NCI-H345 (cell line): ENCODE data around the gene WBP1.
"Not testable (repeated sequence)": the region's sequence is repeated elsewhere in the genome, so short reads cannot be mapped to it uniquely, and the experiment has no call there.

Experiments used
- DNase-seq: peaks from one replicate; lab custom pipeline; 2025; lab: John Stamatoyannopoulos, UW

The WBP1 gene

DNA sequence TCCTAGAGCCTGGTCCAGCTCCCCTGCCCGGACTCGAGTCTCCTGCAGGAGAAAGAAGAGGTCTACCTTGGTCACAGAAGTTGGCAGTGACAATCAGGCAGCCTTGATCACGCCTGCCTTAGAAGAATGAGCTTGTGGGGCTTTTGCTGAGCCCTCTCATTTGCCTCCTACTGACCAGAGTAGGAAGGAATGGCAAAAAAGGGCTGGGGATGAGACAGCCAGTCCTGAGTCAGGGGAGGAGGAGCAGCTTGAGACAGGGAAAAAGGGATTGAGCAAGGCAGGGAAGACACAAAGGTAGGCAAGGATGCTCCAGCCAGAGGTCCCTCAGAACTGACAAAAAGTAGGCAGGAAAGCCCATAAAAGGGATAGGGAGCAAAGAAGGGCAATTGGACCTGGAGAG, 30.7 kb upstream of the WBP1 start:
- no peak for DNase-seq

DNA sequence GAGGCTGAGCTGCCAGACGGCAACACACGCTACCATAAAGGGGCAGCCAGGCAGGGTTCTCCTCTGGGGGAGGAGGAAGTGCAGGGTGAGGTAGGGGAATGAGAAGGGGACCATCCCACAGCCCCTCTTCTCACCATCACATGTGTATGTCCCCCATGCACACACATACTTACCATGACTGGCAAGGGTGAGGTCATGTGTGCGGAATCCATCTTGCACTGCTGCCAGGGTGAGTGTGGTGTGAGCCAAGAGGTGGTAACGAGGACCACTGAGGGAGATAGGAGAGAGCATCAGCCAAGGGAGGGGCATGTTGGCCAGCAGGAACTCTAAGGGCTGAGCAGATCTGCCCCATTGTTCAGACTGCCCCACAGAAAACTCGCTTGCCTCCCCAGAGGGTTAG, 29.6 kb upstream of the WBP1 start:
- DNase-seq = no peak

DNA sequence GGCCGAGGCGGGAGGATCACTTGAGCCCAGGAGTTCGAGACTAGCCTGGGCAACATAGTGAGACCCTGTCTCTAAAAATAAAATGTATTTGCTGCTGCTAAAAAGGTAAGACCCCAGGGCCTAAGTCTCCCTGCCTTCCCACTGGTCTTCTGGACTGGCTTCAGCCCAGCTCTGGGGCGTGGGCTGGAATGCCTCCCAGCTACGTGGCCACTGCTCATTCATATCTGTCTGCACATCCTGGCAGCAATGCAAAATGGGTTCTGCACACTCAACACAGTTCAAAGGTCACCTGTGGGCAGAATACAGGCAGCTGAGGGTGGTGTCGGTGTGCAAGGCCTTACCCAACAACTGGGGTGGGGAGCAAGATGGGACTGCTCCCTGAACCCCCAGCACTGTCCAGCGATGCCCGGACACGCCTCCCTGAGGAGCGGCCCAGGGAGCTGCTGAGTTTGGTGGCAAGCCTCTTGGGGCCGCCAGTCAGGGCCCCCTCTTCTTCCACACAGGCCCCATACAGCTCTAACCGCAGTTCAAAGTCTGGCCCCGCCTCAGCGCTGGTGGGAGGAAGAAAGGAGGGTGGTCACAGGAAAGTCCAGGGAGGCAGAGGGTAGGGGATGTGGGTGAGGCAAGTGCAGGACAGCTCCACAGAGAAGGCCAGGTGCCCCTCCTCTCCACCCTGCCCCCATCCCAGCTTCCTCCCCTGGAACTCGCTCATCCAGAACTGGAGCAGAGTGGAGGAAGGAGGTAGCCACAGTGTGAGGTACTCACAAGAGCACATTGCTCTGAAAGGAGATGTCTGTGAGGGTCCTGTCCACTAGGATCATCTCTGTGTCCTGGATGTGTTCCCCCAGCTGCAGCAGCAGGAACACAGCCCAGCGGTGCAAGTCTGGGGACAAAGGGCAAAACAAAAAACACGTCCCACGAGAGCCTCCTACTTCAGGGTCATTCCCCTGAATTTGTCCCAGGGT, 28.5 kb upstream of the WBP1 start:
- no peak for DNase-seq

DNA sequence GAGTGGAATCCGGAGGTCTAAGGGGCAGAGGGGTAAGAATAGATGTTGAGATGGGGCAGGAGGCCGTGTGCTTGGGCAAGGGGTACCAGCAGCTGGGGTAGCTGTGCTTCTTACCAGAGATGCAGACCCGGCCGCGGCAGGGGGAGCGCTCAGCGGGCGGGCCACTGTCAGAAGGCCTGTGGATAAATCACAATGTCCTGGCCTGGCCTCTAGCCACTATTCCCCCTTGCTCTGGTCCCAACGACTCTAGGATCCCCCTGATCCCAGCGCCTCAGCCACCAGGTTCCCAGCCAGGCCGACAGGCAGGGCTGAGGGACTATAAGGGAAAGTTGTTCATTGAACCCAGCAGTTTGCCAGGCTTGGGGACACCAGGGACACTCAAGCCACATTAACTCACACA, 27.7 kb upstream of the WBP1 start:
- DNase-seq = no peak

DNA sequence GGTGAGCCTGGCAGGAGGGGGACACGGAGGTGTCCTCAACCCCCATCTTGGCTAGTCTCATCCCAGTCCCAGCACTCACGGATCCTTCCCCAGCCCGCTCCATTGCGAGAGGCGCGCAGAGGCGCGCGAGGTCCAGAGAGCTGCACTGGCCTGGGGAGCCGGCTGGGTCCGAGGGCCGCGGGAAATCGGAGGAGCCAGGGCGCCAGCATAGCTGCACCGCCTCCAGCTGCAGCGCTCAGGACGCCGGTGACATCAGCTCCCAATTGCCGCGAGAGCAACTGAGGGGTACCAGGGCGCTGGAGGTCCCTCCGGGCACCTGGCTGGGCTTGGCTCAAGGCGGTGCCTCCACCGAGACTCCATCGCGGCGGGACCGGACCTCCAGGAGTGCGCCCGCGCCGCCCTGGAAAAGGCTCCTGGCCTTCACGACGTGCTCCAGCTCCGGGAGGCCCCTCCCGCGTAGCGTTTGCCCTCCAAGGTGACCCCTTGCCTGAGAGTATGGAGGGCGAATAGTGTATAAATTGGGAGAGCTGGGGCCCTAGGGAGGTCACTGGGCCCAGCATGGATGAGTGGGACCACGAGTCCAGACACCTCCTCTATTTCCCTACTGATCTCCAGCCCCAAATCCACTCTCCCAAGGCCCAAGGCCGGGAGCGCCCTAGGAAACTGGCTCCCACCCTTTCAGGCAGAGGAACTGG, 22.0 kb upstream of the WBP1 start:
- no peak for DNase-seq

DNA sequence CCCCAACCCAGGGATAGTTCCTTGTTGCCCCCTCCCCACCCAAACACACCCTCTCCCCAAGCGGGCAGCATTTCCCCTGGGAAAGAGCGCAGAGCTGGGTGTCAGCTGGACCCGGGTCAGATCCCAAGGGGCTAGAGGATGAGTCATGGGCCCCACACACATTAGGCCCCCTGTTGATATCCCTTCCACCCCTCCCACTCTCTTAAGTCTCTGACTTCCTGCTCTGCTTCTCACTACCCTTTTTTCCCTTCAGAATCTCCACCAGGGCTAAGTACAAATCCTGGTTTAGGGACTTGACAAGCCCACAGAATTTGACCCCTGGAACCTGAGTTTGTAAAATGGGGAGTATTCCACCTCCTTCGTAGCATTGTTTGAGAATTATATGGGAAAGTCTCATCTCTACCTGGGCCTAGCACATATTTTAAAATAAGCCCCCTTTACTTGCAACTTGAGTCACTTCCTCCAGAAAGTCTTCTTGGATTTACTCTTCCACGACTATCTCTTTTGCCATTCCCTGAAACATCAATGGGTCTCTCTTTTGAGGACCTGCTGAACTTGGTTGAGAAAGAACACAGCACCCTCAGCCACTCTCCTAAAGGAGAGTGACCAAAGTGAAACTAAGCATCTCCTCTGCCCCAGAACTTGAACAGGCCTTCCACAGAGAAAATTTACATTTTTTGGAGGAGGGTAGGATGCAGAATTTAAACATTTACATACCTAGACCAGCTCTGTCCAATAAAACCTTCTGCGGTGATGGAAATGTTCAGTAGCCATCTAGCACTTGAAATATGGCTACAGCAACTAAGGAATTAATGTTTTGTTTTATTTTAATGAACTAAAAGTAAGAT, 21.2 kb upstream of the WBP1 start:
- no peak for DNase-seq

DNA sequence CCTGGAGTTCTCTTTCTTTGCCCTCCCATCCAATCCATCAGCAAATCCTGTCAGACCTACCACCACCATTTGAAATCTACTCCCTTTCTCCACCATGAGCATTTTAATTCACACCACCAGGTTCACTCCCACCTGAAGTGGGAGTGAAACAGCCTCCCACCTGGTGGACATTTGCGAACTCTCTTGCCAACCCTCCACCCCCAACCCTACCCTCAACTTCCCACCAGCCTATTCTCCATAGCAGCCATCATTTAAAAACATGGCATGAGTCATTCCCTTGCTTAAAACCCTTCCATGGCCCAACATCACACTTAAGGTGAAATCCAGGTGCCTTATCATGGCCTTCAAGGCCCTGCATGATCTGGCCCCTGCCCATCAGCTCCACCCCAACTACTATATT, 20.0 kb upstream of the WBP1 start:
- DNase-seq = no peak

DNA sequence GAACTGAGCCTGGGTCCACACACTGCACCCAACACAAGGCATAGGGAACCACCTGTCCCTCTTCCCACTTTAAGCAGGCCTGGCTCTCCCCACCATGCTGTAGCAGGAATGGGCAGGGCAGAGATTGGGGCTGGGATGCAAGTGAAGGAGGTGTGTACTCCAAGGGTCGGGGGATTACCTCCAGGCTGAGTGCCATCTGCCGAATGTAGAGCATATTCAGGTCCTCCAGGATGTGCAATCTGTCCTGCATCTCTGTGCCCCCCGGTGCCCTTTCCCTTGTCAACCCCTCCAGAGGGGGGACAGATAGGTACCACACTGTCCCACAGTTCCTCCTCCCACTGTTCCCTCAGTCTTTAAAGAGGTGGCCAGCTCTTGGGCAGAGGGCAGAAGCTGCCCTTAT, 18.9 kb upstream of the WBP1 start:
- no peak for DNase-seq

DNA sequence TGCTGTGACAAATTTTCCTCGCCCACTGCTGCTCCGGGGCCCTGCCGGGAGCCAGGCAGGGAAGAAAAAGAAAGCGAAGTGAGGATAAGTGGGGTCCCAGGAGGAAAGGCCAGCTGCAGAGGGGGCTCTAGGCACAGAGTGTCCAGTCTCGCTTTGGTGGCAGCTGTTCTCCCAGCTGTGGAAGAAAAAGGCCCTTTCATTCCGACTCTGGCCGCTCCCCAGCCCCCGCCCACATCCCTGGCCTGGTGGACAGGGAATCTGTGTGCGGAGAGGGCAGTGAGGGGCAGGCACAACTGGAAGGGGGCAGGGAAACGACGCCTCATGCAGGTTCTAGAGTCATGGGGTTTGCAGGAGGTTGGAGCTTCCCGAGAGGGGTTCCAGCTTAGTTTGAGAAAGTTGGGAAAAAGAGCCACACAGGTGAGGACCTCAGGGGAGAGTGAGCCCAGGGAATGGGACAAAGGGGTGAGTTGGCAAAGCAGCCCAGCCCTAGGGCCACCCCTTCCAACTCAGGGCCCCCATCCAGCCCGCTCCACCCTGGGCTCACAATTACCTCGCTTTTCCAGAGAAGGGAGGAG, 18.3 kb upstream of the WBP1 start:
- no peak for DNase-seq

DNA sequence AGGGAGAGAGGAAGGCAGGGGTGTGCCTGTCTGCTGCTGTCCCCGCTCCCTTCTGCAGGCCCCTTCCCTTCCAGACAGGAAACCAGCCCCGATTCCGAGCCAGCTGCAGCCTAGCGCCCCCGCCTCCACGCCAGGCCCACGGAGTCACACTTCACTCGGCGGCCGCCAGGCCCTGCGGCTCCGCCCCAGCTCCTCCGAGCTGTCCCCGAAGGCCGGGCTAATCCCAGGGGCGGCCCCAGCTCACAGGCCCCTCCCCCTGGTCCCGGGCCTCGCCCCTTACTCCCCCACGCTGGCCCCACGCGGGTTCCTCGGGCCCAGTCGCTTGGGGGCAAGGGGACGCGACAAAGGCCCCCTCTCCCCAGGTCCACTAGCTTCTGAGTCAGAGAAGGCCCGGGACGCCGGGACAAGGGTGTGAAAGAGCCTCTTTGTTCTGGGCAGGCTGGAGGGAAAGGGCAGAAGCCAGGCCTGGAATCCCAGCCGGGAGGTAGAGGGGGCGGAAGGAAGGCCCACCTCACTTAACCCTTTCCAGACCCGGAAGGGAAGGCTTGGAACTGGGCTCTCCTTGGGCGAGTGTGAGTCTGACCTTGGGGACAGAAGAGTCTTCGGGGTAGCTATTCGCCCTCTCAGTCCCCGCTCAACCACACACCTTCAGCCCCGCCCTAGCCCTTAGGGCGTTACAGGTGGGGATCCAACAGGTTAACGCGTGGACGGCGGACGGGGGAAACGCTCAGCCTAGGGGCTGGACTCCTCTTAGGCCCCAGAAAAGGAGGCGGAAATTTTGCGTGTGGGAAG, 17.7 kb upstream of the WBP1 start:
- DNase-seq = no peak

DNA sequence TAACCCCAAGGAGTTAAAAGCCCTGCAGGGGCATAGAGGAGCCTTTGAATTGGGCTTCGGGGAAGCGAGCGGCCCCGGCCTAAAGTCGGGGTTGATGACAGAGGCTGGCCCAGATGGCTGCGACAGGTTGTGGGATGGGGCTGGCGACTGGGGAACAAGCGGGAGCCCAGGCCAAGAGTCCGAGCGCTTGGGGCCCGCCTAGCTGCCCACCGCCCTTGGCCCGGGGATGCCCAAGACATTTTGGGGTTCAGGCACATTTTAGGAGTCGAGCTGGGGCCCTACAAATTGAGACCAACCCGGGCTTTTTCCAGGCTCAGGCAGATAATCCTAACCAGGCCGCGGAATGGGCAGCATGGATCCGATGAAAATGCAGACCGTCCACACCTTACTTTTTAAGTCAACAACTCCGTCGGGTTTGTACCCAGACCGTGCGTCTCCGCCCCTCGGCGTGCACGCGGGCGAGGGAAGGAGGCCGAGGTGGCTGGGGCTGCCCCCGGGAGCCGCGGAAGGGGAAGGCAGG, 17.0 kb upstream of the WBP1 start:
- DNase-seq = no peak

DNA sequence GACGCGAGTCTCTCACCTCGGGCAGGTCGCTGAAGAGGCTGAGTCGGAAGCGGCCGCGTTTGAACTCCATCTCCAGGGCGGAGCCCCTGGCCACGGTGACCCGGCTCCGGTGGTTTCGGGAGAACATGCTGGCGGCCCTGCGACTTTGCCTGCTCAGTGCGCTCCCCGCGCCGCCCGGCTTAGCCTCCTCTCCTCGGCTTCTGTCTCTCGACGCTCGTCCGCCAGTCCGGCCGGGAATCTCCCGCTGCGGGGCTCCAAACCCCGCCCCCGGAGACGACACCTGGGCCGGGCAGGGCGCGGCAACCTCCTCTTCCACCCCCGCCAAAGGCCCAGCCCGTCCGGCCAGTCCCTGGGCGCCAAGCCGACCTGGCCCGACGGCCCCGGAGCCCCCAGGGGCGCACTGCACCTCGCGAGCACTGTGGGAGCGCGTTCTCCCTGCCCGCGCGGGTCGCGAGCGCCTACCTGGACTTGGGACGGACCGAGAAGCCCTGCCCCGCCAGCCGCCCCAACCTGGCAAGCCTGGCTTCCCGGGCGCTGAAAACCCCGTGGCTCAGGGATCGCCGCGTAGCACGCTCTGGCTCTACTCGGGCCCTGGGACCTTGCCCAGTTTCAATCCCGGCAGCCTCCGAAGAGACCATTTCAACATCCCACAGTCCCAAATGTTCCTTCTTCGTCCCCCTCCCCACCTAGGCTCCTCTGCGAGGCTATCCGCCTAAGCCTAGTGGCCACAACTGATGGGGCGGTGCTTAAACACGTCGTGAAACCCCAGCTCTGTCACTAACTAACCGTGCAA, 16.4 kb upstream of the WBP1 start, which contains the start of gene RTKN:
TSS of gene RTKN (minus strand) at position 248 of the 793 bp plus-strand sequence. CDS start at position 127, 121 bp downstream.
- DNase-seq = peak; percentile 44

DNA sequence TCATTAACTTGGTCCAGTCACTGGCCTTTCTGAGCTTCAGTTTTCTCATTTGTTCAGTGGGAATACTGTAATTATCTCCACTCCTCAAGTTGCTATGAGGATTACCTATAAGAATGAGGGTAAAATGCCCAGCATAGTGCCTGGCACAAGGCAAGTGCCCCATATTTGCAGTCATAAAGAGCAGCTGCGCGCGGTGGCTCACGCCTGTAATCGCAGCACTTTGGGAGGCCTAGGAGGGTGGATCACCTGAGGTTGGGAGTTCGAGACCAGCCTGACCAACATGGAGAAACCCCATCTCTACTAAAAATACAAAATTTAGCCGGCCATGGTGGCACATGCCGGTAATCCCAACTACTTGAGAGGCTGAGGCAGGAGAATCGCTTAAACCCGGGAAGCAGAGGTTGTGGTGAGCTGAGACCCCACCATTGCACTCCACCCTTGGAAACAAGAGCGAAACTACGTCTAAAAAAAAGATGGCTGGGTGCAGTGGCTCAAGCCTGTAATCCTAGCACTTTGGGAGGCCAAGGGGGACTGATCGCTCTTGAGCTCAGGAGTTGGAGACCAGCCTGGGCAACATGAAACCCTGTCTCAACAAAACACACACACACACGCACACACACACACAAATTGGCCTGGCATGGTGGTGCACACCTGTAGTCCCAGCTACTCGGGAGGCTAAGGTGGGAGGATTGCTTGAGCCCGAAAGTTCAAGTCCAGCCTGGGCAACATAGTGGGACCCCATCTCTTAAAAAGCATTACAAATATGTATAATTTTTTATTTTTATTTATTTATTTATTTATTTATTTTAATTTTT, 15.5 kb upstream of the WBP1 start:
- not testable (repeated sequence) for DNase-seq

DNA sequence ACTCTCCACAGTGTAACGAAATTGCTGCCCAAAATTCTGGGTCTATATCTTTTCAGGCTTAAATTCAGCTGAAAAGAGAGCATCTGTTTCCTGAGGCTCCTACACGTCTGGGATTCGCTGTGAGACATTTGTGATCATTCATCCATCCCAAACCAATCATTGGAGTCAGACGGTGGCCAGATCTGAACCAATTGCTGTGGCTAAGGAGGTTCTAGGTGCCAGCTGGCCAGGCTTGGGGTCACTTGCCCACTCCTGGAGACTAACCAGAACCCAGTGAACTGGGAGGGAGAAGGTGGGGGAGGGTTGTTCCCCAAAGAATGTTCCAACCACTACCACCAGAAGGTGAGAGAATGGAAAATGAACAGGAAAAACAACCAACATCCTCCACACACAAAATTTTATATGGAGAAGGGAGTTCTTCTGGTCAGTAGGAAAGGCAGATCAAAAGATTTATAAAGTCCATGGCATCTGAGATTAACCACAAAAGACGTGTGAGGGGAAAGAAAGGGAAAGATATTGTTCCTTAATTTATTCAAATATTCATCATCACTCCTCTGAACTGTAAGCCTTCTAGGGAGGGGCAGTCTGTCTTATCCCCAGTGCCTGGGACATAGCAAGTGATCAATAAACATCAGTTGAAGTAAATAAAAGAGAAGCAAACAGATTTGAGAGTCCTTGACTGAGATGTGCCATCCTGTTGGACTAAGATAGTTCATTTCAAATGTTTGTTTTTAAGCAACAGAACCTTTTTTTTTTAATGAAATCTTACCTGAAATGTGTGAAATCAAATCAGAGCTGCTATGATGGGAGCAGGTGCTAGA, 13.5 kb upstream of the WBP1 start:
- no peak for DNase-seq

DNA sequence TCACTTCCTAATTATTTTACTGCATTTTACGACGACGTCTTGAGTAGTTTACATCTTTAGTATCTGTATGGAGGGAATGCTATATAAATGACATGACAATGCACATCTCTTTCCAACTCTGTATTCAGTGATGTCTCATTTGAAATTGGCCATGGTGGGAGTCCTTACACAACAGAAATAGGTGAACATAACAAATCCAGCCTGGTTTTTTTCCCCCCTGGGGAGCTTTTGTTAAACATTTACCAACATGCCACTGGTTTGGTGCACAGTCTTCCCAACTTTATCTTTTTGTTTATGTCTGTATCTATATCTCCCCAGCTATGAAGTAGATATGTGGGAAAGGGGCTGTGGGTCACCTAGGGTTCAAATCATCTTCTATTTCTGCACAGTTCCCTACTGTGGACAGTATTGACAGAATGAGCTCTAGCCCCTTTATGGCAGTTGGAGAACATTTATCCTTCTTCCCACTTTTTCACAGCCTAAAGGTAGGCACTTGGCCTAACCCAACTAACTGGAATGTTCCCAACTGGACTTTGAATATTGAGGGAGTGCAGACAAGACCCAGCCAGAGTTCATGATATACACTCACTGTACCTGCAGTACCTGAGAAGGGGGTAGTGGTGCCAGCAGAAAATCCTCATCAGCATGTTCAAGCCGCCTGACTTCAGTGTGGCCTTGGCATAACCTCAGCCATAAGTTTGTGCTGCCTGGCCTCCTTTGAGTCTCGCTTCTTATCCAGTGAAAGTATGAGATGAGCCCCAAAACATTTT, 10.8 kb upstream of the WBP1 start:
- no peak for DNase-seq

DNA sequence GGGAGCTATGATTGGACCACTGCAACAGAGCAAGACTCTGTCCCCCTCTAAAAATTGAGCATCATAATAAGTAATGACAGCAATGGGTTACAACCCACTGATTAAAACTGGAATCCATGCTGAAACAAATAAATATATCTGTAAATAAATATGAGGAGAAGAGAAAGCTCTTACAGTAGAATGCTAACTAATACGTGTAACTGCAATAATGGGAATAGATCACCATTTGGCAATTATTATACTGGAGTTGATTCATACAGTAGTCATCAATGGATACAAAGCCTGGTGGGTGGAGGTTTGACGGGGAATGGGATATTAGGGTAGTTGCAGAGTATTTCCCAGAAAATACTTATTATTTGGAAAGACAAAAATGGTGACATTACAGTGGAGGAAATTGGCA, 9.5 kb upstream of the WBP1 start:
- DNase-seq = no peak

DNA sequence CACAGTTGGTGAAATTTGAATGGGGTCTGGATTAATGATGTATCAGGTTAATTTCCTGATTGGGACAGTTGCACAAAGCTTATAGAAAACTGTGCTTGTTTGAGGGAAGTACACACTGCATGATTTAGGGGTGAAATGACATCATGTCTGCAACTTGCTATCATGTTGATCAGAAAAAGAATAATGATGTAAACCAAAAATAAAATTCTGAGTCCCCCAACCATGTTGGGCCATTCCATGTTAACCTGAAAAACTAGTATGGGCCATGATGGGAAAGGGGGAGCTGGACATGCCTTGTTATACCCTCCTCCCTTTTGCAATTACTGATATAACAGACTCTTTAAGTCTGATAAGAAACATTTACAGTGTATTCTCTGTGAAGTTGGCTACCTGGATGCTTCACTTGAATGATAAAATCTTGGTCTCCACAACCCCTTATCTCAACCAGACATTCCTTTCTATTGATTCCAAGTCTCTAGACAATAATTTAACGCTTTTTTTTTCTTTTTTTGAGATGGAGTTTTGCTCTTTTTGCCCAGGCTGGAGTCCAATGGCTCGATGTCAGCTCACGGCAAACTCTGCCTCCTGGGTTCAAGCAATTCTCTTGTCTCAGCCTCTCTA, 7.6 kb upstream of the WBP1 start:
- no peak for DNase-seq
